NCI-H69 (cell line): ENCODE data around the gene TXNDC15.
"Not testable (repeated sequence)": the region's sequence is repeated elsewhere in the genome, so short reads cannot be mapped to it uniquely, and the experiment has no call there.

ENCODE experiments used
- DNase-seq: peaks from one replicate; lab custom pipeline; 2025; lab: John Stamatoyannopoulos, UW

Gene TXNDC15

GRCh38 chr5:134878403-134878802 is 4.2 kb downstream of the TXNDC15 start:
- peak; percentile 90 for DNase-seq

DNA sequence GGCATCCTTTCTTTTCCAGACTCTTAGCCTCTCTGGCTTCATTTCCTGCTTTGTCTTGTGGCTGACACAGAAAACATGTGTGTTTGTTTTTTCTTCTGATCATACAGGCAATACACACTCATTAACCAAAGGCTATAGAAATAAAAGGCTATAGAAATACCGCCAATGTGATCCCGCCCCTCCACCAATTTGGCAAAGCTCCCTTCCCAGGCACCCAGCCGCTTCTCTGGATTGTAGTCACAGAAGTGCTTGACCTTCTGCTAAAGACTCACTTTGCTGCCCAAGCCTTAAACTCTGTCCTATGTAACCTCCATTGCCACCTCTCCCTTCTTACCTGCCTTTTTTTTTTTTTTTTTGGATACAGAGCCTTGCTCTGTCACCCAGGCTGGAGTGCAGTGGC is 5.3 kb downstream of the TXNDC15 start:
- peak; percentile 80 for DNase-seq

GRCh38 chr5:134880937-134881336 is 6.8 kb downstream of the TXNDC15 start:
- not testable (repeated sequence) for DNase-seq

- not testable (repeated sequence) for DNase-seq
These were observed 7.5 kb downstream of the TXNDC15 start for GRCh38 chr5:134881711-134882110.

DNA sequence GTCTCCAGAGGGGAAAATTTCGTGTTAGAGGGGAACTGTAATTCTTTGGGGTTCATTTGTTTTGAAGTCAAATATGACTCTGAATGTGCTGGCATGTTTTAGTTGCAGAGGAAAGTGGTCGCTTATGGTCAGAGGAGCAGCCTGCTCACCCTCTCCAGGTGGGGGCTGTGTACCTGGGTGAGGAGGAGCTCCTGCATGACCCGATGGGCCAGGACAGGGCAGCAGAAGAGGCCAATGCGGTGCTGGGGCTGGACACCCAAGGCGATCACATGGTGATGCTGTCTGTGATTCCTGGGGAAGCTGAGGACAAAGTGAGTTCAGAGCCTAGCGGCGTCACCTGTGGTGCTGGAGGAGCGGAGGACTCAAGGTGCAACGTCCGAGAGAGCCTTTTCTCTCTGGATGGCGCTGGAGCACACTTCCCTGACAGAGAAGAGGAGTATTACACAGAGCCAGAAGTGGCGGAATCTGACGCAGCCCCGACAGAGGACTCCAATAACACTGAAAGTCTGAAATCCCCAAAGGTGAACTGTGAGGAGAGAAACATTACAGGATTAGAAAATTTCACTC is 13.5 kb downstream of the TXNDC15 start:
- DNase-seq, result no peak

GRCh38 chr5:134889335-134889734 is 15.2 kb downstream of the TXNDC15 start:
- no peak for DNase-seq

GRCh38 chr5:134891473-134891872 is 17.3 kb downstream of the TXNDC15 start:
- DNase-seq, result no peak

GRCh38 chr5:134892282-134892681 is 18.1 kb downstream of the TXNDC15 start:
- no peak for DNase-seq

GRCh38 chr5:134892926-134893325 is 18.8 kb downstream of the TXNDC15 start:
- no peak for DNase-seq

DNA sequence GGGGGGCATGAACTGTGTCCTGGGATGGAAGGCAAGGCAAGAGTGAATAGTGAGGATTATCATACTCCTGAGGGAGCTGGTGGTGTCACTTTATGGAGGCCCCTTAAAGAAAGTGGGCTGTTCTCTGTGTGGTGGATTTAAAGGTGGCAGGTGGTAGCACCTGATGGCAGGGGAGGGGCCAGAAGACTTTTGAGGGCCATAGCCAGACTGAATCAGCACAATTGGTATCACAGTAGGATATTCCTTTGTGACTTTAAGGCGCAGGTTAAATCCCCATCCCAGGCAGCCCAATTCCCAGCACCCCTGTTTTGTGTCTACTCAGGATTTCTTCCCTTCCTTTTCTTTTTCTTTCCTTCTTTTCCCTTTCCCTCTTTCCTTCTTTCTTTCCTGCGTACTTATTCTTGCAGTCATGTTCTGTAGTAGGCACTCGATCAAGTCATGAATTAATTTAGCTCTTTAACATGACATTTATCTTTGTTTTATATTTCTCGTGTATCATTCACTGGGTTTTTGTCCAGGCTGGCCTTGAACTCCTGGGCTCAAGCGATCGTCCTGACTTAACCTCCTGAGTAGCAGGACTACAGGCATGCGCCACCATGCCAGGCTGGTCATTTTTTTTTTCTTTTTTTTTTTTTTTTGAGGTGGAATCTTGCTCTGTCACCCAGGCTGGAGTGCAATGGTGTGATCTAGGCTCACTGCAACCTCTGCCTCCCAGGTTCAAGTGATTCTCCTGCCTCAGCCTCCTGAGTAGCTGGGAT is 19.8 kb downstream of the TXNDC15 start:
- DNase-seq, result no peak

GRCh38 chr5:134902071-134902801 is 28.1 kb downstream of the TXNDC15 start:
- no peak for DNase-seq

DNA sequence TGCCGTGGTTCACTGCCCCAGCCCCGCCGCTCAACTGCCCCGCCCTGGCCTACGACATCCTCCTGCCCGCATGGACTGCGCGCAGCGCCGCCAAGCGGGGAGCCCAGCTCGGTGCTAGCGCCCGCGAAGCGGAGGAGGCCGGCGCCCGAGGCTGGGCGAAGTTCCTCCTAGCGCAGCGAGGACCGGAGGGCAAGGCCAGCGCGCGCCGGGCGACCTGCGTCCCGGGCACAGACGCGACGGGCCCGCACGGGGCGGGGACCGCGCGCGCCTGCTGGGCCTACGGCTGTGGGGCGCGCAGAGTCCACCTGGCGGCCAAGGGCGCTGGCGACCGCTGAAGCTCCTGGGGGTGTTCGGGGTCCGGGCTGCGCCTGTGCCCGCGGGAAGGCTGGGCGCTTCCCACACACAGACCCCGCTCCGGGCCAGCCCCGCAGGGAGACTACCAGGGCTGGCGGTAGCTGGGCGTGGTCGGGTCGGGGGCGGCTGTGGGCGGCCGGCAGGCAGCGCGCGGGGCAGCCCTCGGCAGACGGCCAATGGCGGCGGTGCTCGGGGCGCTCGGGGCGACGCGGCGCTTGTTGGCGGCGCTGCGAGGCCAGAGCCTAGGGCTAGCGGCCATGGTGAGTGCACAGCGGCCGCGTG is 30.6 kb downstream of the TXNDC15 start, which contains the start of gene PCBD2:
Gene PCBD2, plus strand, starts transcription at position 522 of the 636 bp plus-strand sequence. Its CDS starts 9 bp downstream, at position 531.
- DNase-seq, result peak; percentile 97

DNA sequence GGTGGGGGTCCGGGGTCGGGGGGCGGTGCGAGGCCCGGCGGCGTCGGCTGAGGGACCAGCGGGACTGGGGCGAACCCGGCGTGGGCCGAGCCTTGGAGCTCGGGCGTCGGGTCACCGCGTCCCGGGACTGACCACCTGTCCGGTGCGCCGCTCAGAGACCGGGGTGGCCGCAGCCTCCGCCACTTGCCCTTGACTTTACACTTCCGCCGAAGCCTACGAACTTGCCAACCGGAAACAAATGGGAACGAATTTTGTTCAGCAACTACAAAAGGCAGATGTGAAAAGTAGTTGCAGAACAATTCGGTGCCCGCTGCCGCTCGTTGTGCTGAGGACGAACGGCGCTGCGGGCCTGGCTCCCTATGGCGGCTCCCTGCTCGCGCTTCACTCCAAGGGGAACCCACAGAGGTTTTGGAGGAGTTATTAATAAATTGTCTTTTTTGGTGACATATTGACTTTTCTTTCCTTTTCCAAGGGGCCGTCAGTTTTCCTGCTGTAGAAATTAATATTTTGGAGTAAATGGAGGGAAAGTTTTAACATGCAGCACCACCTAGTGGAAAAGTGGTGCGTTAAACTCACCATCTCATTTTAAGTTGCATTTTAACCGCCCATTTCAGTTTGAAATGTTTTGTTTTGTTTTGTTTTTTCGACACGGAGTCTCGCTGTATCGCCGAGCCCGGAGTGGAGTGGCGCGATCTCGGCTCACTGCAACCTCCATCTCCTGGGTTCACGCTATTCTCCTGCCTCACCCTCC is 31.2 kb downstream of the TXNDC15 start:
- DNase-seq, result peak; percentile 87

DNA sequence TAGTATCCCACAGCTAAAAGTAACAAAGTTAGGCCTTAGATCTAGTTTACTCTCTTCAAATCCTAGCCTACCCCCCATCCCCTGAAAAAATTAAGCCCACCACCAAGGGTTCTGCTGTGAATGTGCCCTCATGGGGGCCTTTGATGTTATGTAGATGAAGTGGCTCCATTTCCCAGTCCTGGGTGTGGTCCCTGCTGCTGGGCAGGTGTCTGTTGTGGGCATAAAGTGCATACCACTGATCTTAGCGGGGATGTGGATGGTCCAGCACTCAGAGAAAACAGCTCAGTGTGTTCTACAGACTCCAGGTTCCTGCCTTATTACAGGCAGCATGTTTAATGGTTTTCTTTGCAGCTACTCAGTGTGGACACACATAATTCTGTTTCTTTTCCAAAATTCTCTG is 32.6 kb downstream of the TXNDC15 start:
- peak; percentile 9 for DNase-seq

DNA sequence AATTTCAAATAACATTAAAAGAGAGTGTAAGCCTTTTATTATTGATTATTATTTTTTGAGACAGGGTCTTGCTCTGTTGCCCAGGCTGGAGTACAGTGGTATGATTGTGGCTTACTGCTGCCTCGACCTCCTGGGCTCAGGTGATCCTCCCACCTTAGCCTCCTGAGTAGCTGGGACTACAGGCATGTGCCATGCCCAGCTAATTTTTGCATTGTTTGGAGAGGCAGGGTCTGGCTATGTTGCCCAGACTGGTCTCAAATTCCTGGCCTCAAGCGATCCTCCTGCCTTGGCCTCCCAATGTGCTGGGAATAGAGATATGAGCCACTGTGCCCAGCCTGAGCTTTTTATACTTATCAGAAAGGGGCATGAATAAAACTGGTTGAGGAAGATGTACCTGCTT is 36.6 kb downstream of the TXNDC15 start:
- not testable (repeated sequence) for DNase-seq

GRCh38 chr5:134911285-134912206 is 37.4 kb downstream of the TXNDC15 start:
- no peak for DNase-seq

GRCh38 chr5:134913254-134913653 is 39.1 kb downstream of the TXNDC15 start:
- no peak for DNase-seq

- no peak for DNase-seq
These were observed 39.6 kb downstream of the TXNDC15 start for GRCh38 chr5:134913795-134914194.

GRCh38 chr5:134917070-134917815 is 43.1 kb downstream of the TXNDC15 start:
- no peak for DNase-seq

GRCh38 chr5:134918861-134919260 is 44.7 kb downstream of the TXNDC15 start:
- no peak for DNase-seq
